LNCAP (cell line): ENCODE measurements around the gene CYP3A5.

Source experiments
- TF ChIP-seq, protein P1 (sequence below): fragments of 450-650 bp; IDR thresholded peaks from 2 replicates; pipeline ENCODE4 v1.5.1; 2017; ENCODE audit warnings: mild to moderate bottlenecking

CYP3A5 gene

GRCh38 chr7:99668541-99668940 is 11.3 kb downstream of the CYP3A5 start:
- TF ChIP-seq, protein P1, sequence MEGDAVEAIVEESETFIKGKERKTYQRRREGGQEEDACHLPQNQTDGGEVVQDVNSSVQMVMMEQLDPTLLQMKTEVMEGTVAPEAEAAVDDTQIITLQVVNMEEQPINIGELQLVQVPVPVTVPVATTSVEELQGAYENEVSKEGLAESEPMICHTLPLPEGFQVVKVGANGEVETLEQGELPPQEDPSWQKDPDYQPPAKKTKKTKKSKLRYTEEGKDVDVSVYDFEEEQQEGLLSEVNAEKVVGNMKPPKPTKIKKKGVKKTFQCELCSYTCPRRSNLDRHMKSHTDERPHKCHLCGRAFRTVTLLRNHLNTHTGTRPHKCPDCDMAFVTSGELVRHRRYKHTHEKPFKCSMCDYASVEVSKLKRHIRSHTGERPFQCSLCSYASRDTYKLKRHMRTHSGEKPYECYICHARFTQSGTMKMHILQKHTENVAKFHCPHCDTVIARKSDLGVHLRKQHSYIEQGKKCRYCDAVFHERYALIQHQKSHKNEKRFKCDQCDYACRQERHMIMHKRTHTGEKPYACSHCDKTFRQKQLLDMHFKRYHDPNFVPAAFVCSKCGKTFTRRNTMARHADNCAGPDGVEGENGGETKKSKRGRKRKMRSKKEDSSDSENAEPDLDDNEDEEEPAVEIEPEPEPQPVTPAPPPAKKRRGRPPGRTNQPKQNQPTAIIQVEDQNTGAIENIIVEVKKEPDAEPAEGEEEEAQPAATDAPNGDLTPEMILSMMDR: no peak

GRCh38 chr7:99667179-99667578 is 12.6 kb downstream of the CYP3A5 start:
- TF ChIP-seq, protein P1: no peak

DNA sequence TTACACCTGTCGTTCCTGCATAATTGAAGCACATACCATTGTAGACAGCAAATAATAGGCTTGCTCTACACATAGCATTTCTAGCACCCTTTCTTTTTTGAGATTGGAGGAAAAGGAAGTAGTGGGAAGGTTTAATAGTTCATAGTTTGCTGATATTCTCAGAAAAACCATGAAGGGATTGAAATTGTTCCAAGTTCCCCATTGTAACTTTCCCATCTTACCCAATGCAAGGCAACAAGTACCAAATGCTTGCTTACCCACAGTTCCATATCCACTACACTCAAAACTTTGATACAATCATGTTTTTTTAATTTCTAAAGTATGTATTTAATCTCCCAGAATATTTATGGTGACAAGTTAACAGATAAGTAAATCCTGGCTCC is 13.8 kb downstream of the CYP3A5 start:
- TF ChIP-seq, protein P1: no peak

DNA sequence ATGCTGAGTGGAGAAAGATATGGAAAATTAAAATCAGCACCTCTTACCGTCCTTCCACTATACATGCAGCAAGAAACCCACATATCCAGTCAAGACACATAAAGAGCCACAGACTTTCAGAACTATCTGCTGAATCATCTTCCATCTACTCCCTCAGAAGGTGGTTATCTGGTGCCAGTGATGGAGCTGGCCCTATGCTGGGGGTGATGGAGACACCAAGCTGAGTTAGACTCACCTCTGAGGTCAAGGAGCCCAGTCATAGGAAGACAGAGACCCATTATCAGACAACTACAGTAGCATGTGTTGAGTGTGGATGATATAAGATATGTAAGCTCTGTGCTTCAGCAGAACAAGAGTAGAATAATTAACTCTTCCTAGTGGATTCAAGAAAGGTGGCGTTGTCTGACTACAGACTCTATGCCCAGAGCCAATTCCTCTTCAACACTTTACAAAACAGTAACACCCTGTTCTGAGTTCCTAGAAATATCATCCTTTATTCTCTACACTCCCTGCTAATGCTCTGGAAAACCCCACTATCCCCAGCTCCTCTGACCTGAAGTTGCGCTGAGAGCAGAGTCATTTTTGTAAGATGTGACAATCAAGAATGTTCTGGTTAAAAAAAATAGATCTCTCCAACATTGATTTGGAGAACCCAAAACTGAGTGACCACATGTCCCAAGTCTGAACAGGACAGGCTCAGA is 14.3 kb downstream of the CYP3A5 start:
- TF ChIP-seq, protein P1: no peak

DNA sequence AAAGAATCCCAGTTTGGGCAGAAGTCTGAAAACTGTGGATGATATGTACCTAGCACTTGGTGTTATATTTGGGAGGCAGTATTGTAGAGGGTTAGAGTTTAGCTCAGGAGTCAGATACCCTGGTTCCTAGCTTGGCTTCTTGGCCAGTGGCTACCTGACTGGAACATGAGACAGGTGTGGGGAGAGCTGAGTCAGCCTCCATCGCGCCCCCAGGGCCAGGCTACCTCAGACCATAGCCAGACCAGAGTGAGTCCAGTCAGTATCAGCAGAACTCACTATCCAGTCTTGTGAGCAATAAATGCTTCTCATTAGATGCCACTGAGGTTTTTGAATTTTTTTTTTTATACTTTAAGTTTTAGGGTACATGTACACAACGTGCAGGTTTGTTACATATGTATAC is 26.0 kb downstream of the CYP3A5 start:
- TF ChIP-seq, protein P1: no peak

DNA sequence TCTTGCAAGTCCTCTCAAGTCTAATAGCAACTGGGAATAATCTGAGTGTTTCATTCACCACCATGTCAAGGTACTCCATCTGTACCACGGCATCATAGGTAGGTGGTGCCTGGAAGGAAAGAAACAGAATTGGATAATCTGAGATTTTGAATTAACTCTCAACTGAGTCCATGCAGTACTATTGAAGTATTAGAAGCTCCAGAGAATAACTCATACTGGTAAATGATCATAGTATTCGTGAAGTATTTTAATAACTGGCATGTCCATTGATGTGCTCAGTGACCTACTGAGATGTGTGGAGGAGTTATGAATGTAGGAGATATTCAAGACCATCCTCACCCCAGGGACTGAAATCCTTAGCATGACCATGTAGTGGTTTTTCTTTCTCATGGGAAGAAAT is 27.1 kb downstream of the CYP3A5 start:
- TF ChIP-seq, protein P1: no peak

GRCh38 chr7:99651290-99651689 is 28.5 kb downstream of the CYP3A5 start:
- TF ChIP-seq, protein P1: no peak

GRCh38 chr7:99648843-99649242 is 31.0 kb downstream of the CYP3A5 start:
- TF ChIP-seq, protein P1: no peak
